Esophagus muscularis mucosa (tissue), 3 donors: Measurements from ENCODE around the gene TRIM71.

Experiments
- CTCF ChIP-seq, 3 experiments: fragments of 200-600 bp in 2 of 3; fragments of 450-650 bp in 1 of 3; sonication (generic) in 2 of 3; IDR thresholded peaks; one replicate each; pipeline ENCODE4 v1.5.1; 2017 to 2019; ENCODE audit warnings: antibody characterized with exemption in 3 of 3, mild to moderate bottlenecking in 2 of 3, moderate library complexity in 1 of 3
- POLR2A ChIP-seq: fragments of 450-650 bp; IDR thresholded peaks from one replicate; pipeline ENCODE4 v1.6.1; 2017; ENCODE audit warnings: antibody characterized with exemption, moderate library complexity, mild to moderate bottlenecking, low read depth

DNA sequence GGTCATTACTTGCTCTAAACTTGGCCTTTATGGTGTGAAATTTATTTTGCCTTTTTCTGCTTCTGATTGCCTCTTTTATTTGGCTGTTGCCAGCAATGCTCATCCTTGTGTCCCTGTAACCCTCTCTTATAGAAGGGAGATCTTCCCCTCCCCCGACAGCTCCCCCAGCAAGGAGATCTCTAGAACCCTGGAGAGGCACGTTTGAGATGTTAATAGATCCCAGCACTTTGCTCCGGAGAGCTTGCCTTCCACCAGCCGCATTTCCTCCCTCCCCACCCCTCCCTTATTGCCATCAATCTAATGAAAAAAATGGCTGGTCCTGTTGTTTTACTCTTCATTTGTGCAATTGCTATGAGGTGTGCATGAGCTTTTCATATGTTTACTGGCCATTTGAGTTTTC, 18.2 kb downstream of the TRIM71 start:
- TF ChIP-seq CTCF (IDR thresholded peaks at IDR 0.05) (no peak), POLR2A (no peak)
